Nephron (organoid): ENCODE results near the gene SEMA4B.

ENCODE experiments used
- H3K27ac Mint-ChIP-seq, 3 experiments: 2 replicates each; pipeline ENCODE4 v1.8.0; 2020; ENCODE audit warnings: mixed read lengths in 3 of 3, mild to moderate bottlenecking in 2 of 3, moderate library complexity in 1 of 3
- H3K27me3 Mint-ChIP-seq: 2 replicates; pipeline ENCODE4 v1.8.0; 2021; ENCODE audit warnings: low read depth, mild to moderate bottlenecking, moderate library complexity, mixed read lengths
- H3K36me3 Mint-ChIP-seq: 2 replicates; pipeline ENCODE4 v1.8.0; 2020; ENCODE audit warnings: low read depth, mixed read lengths
- H3K4me1 Mint-ChIP-seq: 2 replicates; pipeline ENCODE4 v1.8.0; 2020; ENCODE audit warnings: mixed read lengths
- H3K4me3 Mint-ChIP-seq, 3 experiments: 2 replicates each; pipeline ENCODE4 v1.8.0; 2020; ENCODE audit warnings: mild to moderate bottlenecking in 3 of 3, mixed read lengths in 3 of 3, moderate library complexity in 2 of 3
- H3K9me3 Mint-ChIP-seq: 2 replicates; pipeline ENCODE4 v1.8.0; 2020; ENCODE audit warnings: mixed read lengths
- CTCF ChIP-seq, 3 experiments: fragments of 200-600 bp; sonication (generic); IDR thresholded peaks; one replicate each; pipeline ENCODE4 v1.5.0; 2021; ENCODE audit warnings: antibody characterized with exemption in 3 of 3; ENCODE audit not compliant: unreplicated experiment in 3 of 3

SEMA4B gene

GRCh38 chr15:90219421-90220141 lies 18.5 kb downstream of the SEMA4B start:
- Mint-ChIP-seq H3K9me3 (no peaks in the 10 kb centered on the region), H3K4me3 (no peak overlapping the region), H3K27me3 (no peaks in the 10 kb centered on the region), H3K36me3 (peaks cover 23% of the 10 kb centered on the region), H3K27ac (no peak overlapping the region), H3K4me1 (no peaks in the 10 kb centered on the region)
- TF ChIP-seq CTCF (IDR thresholded peaks at IDR 0.05; ENCODE audit: unreplicated experiment in 3 of 3), result peak; percentile 55 to 64 (median 63)

- Mint-ChIP-seq H3K27me3 (no peaks in the 10 kb centered on the region), H3K27ac (no peak overlapping the region), H3K9me3 (no peaks in the 10 kb centered on the region), H3K4me3 (no peak overlapping the region), H3K4me1 (peaks cover 5% of the 10 kb centered on the region), H3K36me3 (peaks cover 25% of the 10 kb centered on the region)
- TF ChIP-seq CTCF (IDR thresholded peaks at IDR 0.05; ENCODE audit: unreplicated experiment in 3 of 3), result peak; percentile 55 to 64 (median 60)
Observed at GRCh38 chr15:90221246-90221900, 20.2 kb downstream of the SEMA4B start.

- Mint-ChIP-seq H3K27me3 (no peaks in the 10 kb centered on the region), H3K9me3 (no peaks in the 10 kb centered on the region), H3K4me1 (peaks cover 5% of the 10 kb centered on the region), H3K36me3 (peaks cover 25% of the 10 kb centered on the region), H3K4me3 (no peak overlapping the region), H3K27ac (no peak overlapping the region)
- TF ChIP-seq CTCF (IDR thresholded peaks at IDR 0.05; ENCODE audit: unreplicated experiment in 3 of 3), result no peak
Observed at GRCh38 chr15:90222547-90222946, 21.4 kb downstream of the SEMA4B start.

GRCh38 chr15:90223441-90224165 lies 22.5 kb downstream of the SEMA4B start:
- TF ChIP-seq CTCF (IDR thresholded peaks at IDR 0.05; ENCODE audit: unreplicated experiment in 3 of 3), result no peak
- Mint-ChIP-seq H3K27ac (no peak overlapping the region), H3K27me3 (no peaks in the 10 kb centered on the region), H3K36me3 (peaks cover 25% of the 10 kb centered on the region), H3K4me1 (peaks cover 5% of the 10 kb centered on the region), H3K9me3 (no peaks in the 10 kb centered on the region), H3K4me3 (no peak overlapping the region)

GRCh38 chr15:90225047-90225446 lies 23.9 kb downstream of the SEMA4B start:
- H3K9me3 Mint-ChIP-seq, result no peaks in the 10 kb centered on the region
- H3K27ac Mint-ChIP-seq, result no peak overlapping the region
- H3K4me1 Mint-ChIP-seq, result peaks cover 5% of the 10 kb centered on the region

More at GRCh38 chr15:90225047-90225446, 23.9 kb downstream of the SEMA4B start:
- H3K27me3 Mint-ChIP-seq, result no peaks in the 10 kb centered on the region
- TF ChIP-seq CTCF (IDR thresholded peaks at IDR 0.05; ENCODE audit: unreplicated experiment in 3 of 3), result no peak
- no peak overlapping the region for H3K4me3 Mint-ChIP-seq
- peaks cover 33% of the 10 kb centered on the region for H3K36me3 Mint-ChIP-seq
